Liver (tissue), 3 donors: ENCODE measurements around the gene ABCA1.
A peak's percentile ranks its signal among the peaks of the same experiment; 100 is the strongest.

Experiments
- EGR1 ChIP-seq, 2 donors: IDR thresholded peaks; 2 replicates each; pipeline ENCODE4 v1.6.1; 2016 to 2018; ENCODE audit warnings: antibody characterized with exemption in 2 of 2, low read depth in 2 of 2
- FOXA1 ChIP-seq: IDR thresholded peaks from 2 replicates; pipeline ENCODE4 v1.6.1; 2016; ENCODE audit warnings: antibody characterized with exemption
- HNF4G ChIP-seq: IDR thresholded peaks from 2 replicates; pipeline ENCODE4 v1.6.1; 2016; ENCODE audit warnings: antibody characterized with exemption
- RAD21 ChIP-seq, 2 donors: IDR thresholded peaks; 2 replicates each; pipeline ENCODE4 v1.6.1; 2016; ENCODE audit warnings: antibody characterized with exemption in 2 of 2, mild to moderate bottlenecking in 2 of 2
- TAF1 ChIP-seq: conservative IDR thresholded peaks from 2 replicates; pipeline ENCODE4 v1.6.1; 2016; ENCODE audit warnings: antibody characterized with exemption, mild to moderate bottlenecking
- TF ChIP-seq, protein P1 (sequence below): fragments of 150-350 bp; IDR thresholded peaks from 2 replicates; pipeline ENCODE4 v1.5.1; 2017; ENCODE audit warnings: improper control_type of control experiment, low read depth, low read length; ENCODE audit not compliant: missing input control
- TF ChIP-seq, protein P2 (sequence below): IDR thresholded peaks from 2 replicates; pipeline ENCODE4 v1.6.1; 2016; ENCODE audit warnings: antibody characterized with exemption, mild to moderate bottlenecking
- TF ChIP-seq, protein P3 (sequence below): IDR thresholded peaks from 2 replicates; pipeline ENCODE4 v1.6.1; 2016; ENCODE audit warnings: antibody characterized with exemption
- TF ChIP-seq, protein P4 (sequence below): IDR thresholded peaks from 2 replicates; pipeline ENCODE4 v1.6.1; 2016; ENCODE audit warnings: antibody characterized with exemption
- donor health status: healthy.
- donor health status: healthy.

DNA sequence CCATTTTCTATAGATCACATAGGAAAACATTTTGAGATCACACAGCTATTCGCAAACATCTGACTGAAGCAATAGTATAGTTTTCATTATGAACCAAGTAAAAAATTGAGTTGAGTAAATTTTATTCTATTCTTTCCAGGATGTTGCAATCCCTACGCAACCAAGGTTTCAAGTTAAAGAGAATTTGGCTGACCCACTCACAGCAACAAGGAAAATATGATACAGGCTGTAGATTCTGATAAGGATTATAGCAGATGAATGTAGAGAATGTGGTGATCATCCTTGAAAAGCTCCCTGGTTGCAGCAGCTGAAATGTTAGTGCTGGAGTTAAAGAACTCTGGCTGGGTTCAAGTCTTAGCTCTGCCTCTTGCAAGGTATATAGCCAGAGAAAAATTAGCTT is 4.7 kb downstream of the ABCA1 start:
- TF ChIP-seq, protein P1, sequence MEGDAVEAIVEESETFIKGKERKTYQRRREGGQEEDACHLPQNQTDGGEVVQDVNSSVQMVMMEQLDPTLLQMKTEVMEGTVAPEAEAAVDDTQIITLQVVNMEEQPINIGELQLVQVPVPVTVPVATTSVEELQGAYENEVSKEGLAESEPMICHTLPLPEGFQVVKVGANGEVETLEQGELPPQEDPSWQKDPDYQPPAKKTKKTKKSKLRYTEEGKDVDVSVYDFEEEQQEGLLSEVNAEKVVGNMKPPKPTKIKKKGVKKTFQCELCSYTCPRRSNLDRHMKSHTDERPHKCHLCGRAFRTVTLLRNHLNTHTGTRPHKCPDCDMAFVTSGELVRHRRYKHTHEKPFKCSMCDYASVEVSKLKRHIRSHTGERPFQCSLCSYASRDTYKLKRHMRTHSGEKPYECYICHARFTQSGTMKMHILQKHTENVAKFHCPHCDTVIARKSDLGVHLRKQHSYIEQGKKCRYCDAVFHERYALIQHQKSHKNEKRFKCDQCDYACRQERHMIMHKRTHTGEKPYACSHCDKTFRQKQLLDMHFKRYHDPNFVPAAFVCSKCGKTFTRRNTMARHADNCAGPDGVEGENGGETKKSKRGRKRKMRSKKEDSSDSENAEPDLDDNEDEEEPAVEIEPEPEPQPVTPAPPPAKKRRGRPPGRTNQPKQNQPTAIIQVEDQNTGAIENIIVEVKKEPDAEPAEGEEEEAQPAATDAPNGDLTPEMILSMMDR: no peak
- TF ChIP-seq, protein P2, sequence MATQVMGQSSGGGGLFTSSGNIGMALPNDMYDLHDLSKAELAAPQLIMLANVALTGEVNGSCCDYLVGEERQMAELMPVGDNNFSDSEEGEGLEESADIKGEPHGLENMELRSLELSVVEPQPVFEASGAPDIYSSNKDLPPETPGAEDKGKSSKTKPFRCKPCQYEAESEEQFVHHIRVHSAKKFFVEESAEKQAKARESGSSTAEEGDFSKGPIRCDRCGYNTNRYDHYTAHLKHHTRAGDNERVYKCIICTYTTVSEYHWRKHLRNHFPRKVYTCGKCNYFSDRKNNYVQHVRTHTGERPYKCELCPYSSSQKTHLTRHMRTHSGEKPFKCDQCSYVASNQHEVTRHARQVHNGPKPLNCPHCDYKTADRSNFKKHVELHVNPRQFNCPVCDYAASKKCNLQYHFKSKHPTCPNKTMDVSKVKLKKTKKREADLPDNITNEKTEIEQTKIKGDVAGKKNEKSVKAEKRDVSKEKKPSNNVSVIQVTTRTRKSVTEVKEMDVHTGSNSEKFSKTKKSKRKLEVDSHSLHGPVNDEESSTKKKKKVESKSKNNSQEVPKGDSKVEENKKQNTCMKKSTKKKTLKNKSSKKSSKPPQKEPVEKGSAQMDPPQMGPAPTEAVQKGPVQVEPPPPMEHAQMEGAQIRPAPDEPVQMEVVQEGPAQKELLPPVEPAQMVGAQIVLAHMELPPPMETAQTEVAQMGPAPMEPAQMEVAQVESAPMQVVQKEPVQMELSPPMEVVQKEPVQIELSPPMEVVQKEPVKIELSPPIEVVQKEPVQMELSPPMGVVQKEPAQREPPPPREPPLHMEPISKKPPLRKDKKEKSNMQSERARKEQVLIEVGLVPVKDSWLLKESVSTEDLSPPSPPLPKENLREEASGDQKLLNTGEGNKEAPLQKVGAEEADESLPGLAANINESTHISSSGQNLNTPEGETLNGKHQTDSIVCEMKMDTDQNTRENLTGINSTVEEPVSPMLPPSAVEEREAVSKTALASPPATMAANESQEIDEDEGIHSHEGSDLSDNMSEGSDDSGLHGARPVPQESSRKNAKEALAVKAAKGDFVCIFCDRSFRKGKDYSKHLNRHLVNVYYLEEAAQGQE: no peak
- TF ChIP-seq, protein P3, sequence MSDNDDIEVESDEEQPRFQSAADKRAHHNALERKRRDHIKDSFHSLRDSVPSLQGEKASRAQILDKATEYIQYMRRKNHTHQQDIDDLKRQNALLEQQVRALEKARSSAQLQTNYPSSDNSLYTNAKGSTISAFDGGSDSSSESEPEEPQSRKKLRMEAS: no peak
- TF ChIP-seq HNF4G: no peak
- no peak for TF ChIP-seq EGR1 (IDR thresholded peaks at IDR 0.05; ENCODE audit: low read depth in 2 of 2)
- TF ChIP-seq RAD21 (IDR thresholded peaks at IDR 0.05): peak in 1 of 2 donors; percentile 14
- no peak for TF ChIP-seq FOXA1
- TF ChIP-seq, protein P4, sequence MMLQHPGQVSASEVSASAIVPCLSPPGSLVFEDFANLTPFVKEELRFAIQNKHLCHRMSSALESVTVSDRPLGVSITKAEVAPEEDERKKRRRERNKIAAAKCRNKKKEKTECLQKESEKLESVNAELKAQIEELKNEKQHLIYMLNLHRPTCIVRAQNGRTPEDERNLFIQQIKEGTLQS: no peak
- TF ChIP-seq TAF1: no peak
